ENCODE measurements around the gene CLK3. TPM values are rescaled to one million over a fixed set of nuclear protein-coding genes. Genes with fewer than 3 reads are reported as not detected.

CLK3 gene
- total RNA-seq, 4 donors from 2014 or later, result 46.8 to 105 (median 58.0) TPM

GRCh38 chr15:74620636-74621545, 5.3 kb downstream of the CLK3 start:
- Histone ChIP-seq H3K27me3 (no peaks in the 10 kb centered on the region), H3K27ac (no peak overlapping the region), H3K9me3 (no peaks in the 10 kb centered on the region), H3K36me3 (peaks cover 55 to 77% (median 59%) of the 10 kb centered on the region in 3 donors), H3K4me3 (no peak overlapping the region), H3K4me1 (peaks cover 31 to 59% (median 33%) of the 10 kb centered on the region in 3 donors)
- no peak for DNase-seq
- intact Hi-C loops (cut with DNase I), result loop anchor here (5.0 kb wide), 1 partner anchor 244 kb away; no protein-coding TSS in a partner anchor
- WGBS, 2 donors, result 39 to 66% methylated on average over 14 to 17 of the region's 23 CpGs
- TF ChIP-seq CTCF (IDR thresholded peaks at IDR 0.05), result peak; percentile 66 to 93 (median 78)
- no peak for TF ChIP-seq POLR2A (IDR thresholded peaks at IDR 0.05)

- peaks cover 30 to 55% (median 32%) of the 10 kb centered on the region in 3 donors for H3K4me1 ChIP-seq
- H3K4me3 ChIP-seq, result no peak overlapping the region
- peaks cover 60 to 84% (median 66%) of the 10 kb centered on the region in 3 donors for H3K36me3 ChIP-seq
- WGBS, 2 donors, result 60 to 81% methylated on average over 13 to 14 of the region's 16 CpGs
- intact Hi-C loops (cut with DNase I), result loop anchor here (5.0 kb wide), 1 partner anchor 244 kb away; no protein-coding TSS in a partner anchor
- no peak overlapping the region for H3K27ac ChIP-seq
- H3K9me3 ChIP-seq, result no peaks in the 10 kb centered on the region
- TF ChIP-seq CTCF (IDR thresholded peaks at IDR 0.05) (no peak), POLR2A (IDR thresholded peaks at IDR 0.05) (no peak)
- DNase-seq, result no peak
- H3K27me3 ChIP-seq, result no peaks in the 10 kb centered on the region
Measured at GRCh38 chr15:74621546-74621920, 5.9 kb downstream of the CLK3 start.

- TF ChIP-seq CTCF (IDR thresholded peaks at IDR 0.05), result no peak
- TF ChIP-seq POLR2A (IDR thresholded peaks at IDR 0.05), result no peak
- Histone ChIP-seq H3K27me3 (no peaks in the 10 kb centered on the region), H3K36me3 (peaks cover 60 to 88% (median 70%) of the 10 kb centered on the region in 3 donors), H3K4me3 (no peak overlapping the region), H3K4me1 (peaks cover 26 to 51% (median 28%) of the 10 kb centered on the region in 3 donors), H3K27ac (no peak overlapping the region), H3K9me3 (no peaks in the 10 kb centered on the region)
- WGBS, 2 donors, result 87 to 89% methylated on average over 20 of the region's 21 CpGs
- intact Hi-C loops (cut with DNase I), result loop anchor here (5.0 kb wide), 1 partner anchor 245 kb away; no protein-coding TSS in a partner anchor
- no peak for DNase-seq
Measured at GRCh38 chr15:74621936-74622335, 6.3 kb downstream of the CLK3 start.

- Histone ChIP-seq H3K4me1 (peaks cover 18 to 43% (median 23%) of the 10 kb centered on the region in 3 donors), H3K9me3 (no peaks in the 10 kb centered on the region), H3K4me3 (no peak overlapping the region), H3K27me3 (no peaks in the 10 kb centered on the region), H3K27ac (no peak overlapping the region), H3K36me3 (peaks cover 61 to 96% (median 78%) of the 10 kb centered on the region in 3 donors)
- TF ChIP-seq POLR2A (IDR thresholded peaks at IDR 0.05) (no peak), CTCF (IDR thresholded peaks at IDR 0.05) (no peak)
- 78 to 100% methylated on average over 1 to 3 of the region's 3 CpGs for WGBS, 2 donors
- intact Hi-C loops (cut with DNase I), result loop anchor here (5.0 kb wide), 1 partner anchor 245 kb away; no protein-coding TSS in a partner anchor
- no peak for DNase-seq
Measured at GRCh38 chr15:74622758-74623157, 7.1 kb downstream of the CLK3 start.

All from esophagus squamous epithelium (tissue), 5 donors.